Esophagus muscularis mucosa (tissue), 4 donors: Measurements from ENCODE around the gene SPC25. TPM values are rescaled to one million over a fixed set of nuclear protein-coding genes. Genes with fewer than 3 reads are reported as not detected.

Experiments used
- DNase-seq: peaks from one replicate; pipeline ENCODE4 v3.0.0-alpha.2; 2017; ENCODE audit errors: extremely low spot score
- H3K27ac ChIP-seq, 4 donors: fragments of 200-600 bp; sonication (generic); replicated peaks in 1 of 4; 1 replicate in 3 of 4; 2 replicates in 1 of 4; pipeline ENCODE4 v1.5.1; 2016 to 2019; ENCODE audit warnings: mild to moderate bottlenecking in 1 of 4
- H3K27me3 ChIP-seq, 4 donors: fragments of 200-600 bp; sonication (generic); one replicate each; pipeline versions ENCODE4 v1.5.1 to v1.6.0; 2016 to 2019
- H3K36me3 ChIP-seq, 4 donors: fragments of 200-600 bp; sonication (generic); one replicate each; pipeline ENCODE4 v1.5.1; 2016 to 2019
- H3K4me1 ChIP-seq, 4 donors: fragments of 200-600 bp; sonication (generic); one replicate each; pipeline ENCODE4 v1.5.1; 2016 to 2019
- H3K4me3 ChIP-seq, 4 donors: fragments of 200-600 bp; sonication (generic); 1 replicate in 2 of 4; 2 replicates in 2 of 4; pipeline ENCODE4 v1.5.1; 2016 to 2019; ENCODE audit warnings: mild to moderate bottlenecking in 4 of 4, moderate library complexity in 1 of 4
- H3K9me3 ChIP-seq, 4 donors: fragments of 200-600 bp; sonication (generic); 1 replicate in 3 of 4; 2 replicates in 1 of 4; pipeline ENCODE4 v1.5.1; 2016 to 2019
- EP300 ChIP-seq: sonication (generic); formaldehyde crosslinking; IDR thresholded peaks from one replicate; pipeline ENCODE4 v1.6.1; 2017; ENCODE audit warnings: antibody characterized with exemption
- POLR2A ChIP-seq: fragments of 450-650 bp; IDR thresholded peaks from one replicate; pipeline ENCODE4 v1.6.1; 2017; ENCODE audit warnings: antibody characterized with exemption, moderate library complexity, mild to moderate bottlenecking, low read depth
- POLR2AphosphoS5 ChIP-seq, 2 donors: sonication (generic); formaldehyde crosslinking; IDR thresholded peaks; one replicate each; pipeline ENCODE4 v1.6.1; 2017; ENCODE audit warnings: antibody characterized with exemption in 2 of 2
- WGBS: methylation state at CpG from one replicate; pipeline ENCODE4 v1.1.5; 2018; 5-methylcytosine and 5-hydroxymethylcytosine counted together
- intact Hi-C: fragments of 100-400 bp; cut with DNase I; formaldehyde crosslinking; loops from one replicate; pipeline ENCODE4 v1.15.1; 2023
- total RNA-seq, 4 donors: library from RNA; depleted of rRNA; stranded (reverse); fragments of >200 nt; gene quantifications; one replicate each; pipeline versions ENCODE4 v1.1.0 to v1.2.1, GENCODE V29; 2016
- TF ChIP-seq, protein P1 (sequence below), 3 experiments: fragments of 200-600 bp in 2 of 3; fragments of 450-650 bp in 1 of 3; sonication (generic) in 2 of 3; IDR thresholded peaks; one replicate each; pipeline ENCODE4 v1.5.1; 2017 to 2019; ENCODE audit warnings: antibody characterized with exemption in 3 of 3, mild to moderate bottlenecking in 2 of 3, moderate library complexity in 1 of 3

Gene SPC25
- total RNA-seq, 4 donors from 2014 or later, result 0.23 TPM; not detected in 3

DNA sequence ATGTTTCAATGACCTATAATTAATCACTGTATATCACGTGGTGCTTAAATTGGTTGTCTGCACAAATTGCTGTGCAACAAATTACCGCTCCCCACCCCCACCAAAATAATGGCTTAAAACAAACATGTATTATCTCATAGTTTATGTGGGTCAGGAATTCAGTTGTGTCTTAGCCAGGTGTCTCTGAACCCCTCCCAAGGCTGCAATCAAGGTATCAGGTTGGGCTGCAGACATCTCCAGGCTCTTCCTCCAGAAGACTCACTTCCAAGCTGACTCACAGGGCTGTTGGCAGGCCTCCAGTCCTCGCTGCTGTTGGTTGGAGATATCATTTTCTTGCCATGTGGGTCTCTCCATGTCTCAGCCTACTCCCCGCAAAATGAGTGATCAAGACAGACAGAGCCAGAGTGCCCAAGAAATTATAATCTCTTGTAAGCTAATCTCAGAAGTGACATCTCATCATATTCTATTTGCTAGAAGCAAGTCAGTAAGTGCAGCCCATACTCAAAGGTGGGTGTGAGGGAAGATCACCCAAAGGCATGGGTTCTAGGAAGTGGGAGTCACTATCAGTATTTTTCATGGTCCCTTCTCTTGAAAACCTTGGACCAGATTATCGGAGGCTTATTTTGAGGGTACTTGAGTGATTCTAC is 38.4 kb downstream of the SPC25 start:
- 76% methylated on average over 5 of the region's 5 CpGs for WGBS
- peak; percentile 82 for DNase-seq

DNA sequence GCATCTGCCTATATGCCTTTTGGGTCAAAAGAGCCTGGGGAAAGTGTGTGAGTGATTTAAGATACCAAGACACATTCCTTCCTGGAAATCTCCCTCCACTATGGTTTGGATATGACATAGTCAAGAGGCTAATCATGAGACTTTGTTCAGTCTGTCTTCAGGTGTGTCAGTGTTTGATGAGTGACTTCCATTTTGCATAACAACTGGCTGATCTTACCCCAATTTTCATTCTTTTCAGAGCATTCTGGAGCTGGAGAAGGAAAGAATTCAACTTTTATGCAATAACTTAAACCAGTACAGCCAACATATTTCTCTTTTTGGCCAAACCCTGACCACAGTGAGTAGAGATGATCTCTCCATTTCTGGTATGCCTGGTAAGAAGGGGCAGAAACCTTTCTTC is 39.4 kb downstream of the SPC25 start:
- Histone ChIP-seq H3K36me3 (peaks cover 0 to 35% (median 2%) of the 10 kb centered on the region in 4 donors), H3K9me3 (no peaks in the 10 kb centered on the region), H3K4me3 (no peak overlapping the region), H3K27me3 (no peaks in the 10 kb centered on the region), H3K27ac (no peak overlapping the region), H3K4me1 (peaks cover 0 to 4% (median 1%) of the 10 kb centered on the region in 4 donors)
- intact Hi-C loops, result loop anchor here (10.0 kb wide), 1 partner anchor 506 kb away; no protein-coding TSS in a partner anchor
- DNase-seq, result no peak
- TF ChIP-seq, protein P1, sequence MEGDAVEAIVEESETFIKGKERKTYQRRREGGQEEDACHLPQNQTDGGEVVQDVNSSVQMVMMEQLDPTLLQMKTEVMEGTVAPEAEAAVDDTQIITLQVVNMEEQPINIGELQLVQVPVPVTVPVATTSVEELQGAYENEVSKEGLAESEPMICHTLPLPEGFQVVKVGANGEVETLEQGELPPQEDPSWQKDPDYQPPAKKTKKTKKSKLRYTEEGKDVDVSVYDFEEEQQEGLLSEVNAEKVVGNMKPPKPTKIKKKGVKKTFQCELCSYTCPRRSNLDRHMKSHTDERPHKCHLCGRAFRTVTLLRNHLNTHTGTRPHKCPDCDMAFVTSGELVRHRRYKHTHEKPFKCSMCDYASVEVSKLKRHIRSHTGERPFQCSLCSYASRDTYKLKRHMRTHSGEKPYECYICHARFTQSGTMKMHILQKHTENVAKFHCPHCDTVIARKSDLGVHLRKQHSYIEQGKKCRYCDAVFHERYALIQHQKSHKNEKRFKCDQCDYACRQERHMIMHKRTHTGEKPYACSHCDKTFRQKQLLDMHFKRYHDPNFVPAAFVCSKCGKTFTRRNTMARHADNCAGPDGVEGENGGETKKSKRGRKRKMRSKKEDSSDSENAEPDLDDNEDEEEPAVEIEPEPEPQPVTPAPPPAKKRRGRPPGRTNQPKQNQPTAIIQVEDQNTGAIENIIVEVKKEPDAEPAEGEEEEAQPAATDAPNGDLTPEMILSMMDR (IDR thresholded peaks at IDR 0.05), result no peak
- TF ChIP-seq EP300, result no peak
- TF ChIP-seq POLR2A, result no peak
- no peak for TF ChIP-seq POLR2AphosphoS5 (IDR thresholded peaks at IDR 0.05)

More for the DNA sequence above, 38.4 kb downstream of the SPC25 start:
- Histone ChIP-seq H3K36me3 (peaks cover 0 to 45% (median 2%) of the 10 kb centered on the region in 4 donors), H3K4me3 (no peak overlapping the region), H3K9me3 (no peaks in the 10 kb centered on the region), H3K4me1 (peaks cover 0 to 11% (median 5%) of the 10 kb centered on the region in 4 donors), H3K27ac (no peak overlapping the region), H3K27me3 (no peaks in the 10 kb centered on the region)
- no peak for TF ChIP-seq EP300
- no peak for TF ChIP-seq POLR2AphosphoS5 (IDR thresholded peaks at IDR 0.05)
- TF ChIP-seq, protein P1 (IDR thresholded peaks at IDR 0.05), result no peak
- no peak for TF ChIP-seq POLR2A
- intact Hi-C loops, result loop anchor here (10.0 kb wide), 1 partner anchor 507 kb away; no protein-coding TSS in a partner anchor

DNA sequence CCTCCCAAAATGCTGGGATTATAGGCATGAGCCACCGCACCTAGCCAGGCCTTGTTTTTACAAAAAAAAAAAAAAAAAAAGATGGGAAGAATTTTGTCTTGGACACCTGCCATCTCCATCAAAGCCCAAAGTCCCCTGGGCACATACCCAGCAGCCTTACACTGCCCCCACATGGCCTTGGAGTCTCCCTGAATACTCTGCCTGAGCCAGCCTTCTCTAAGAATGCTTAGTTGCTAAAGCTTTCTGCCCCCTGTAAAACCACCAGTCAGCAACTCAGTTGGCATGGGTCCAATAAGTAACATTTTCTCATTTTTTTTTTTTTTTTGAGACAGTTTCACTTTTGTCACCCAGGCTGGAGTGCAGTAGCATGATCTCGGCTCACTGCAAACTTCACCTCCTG is 40.6 kb downstream of the SPC25 start:
- DNase-seq, result no peak
- H3K36me3 ChIP-seq, result peaks cover 0 to 32% (median 2%) of the 10 kb centered on the region in 4 donors
- no peak overlapping the region for H3K27ac ChIP-seq
- H3K9me3 ChIP-seq, result no peaks in the 10 kb centered on the region
- H3K27me3 ChIP-seq, result no peaks in the 10 kb centered on the region
- intact Hi-C loops, result loop anchor here (10.0 kb wide), 1 partner anchor 505 kb away; no protein-coding TSS in a partner anchor
- no peak overlapping the region for H3K4me3 ChIP-seq
- 68% methylated on average over 2 of the region's 2 CpGs for WGBS
- TF ChIP-seq EP300 (no peak), POLR2AphosphoS5 (IDR thresholded peaks at IDR 0.05) (no peak), POLR2A (no peak)
- TF ChIP-seq, protein P1 (IDR thresholded peaks at IDR 0.05), result peak in 1 of 3 experiments; percentile 21
- peaks cover 0 to 4% (median 1%) of the 10 kb centered on the region in 4 donors for H3K4me1 ChIP-seq

DNA sequence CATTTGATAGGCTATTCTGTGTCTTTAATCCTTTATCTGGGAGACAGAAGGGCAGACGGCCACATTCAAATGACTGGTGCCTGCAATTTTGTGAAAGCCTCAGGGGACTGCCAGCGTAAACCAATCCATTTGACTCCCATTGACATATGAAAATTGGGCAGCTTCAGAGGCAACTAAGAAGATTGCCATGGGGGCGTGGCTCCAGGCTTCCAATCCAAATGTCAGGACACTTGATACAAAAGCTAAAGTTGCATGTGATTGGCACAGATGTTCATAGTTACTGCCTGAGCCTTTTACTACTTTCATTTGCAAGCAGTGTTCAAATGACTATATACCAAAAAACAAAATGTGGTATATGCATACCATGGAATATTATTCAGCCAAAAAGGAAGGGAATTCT is 42.0 kb downstream of the SPC25 start:
- Histone ChIP-seq H3K27ac (no peak overlapping the region), H3K4me3 (no peak overlapping the region), H3K27me3 (no peaks in the 10 kb centered on the region), H3K9me3 (no peaks in the 10 kb centered on the region), H3K4me1 (peaks cover 0 to 4% (median 1%) of the 10 kb centered on the region in 4 donors), H3K36me3 (peaks cover 0 to 37% (median 2%) of the 10 kb centered on the region in 4 donors)
- intact Hi-C loops, result no loop called here
- WGBS, result 94% methylated on average over 3 of the region's 3 CpGs
- TF ChIP-seq EP300 (no peak), POLR2A (no peak), POLR2AphosphoS5 (IDR thresholded peaks at IDR 0.05) (no peak)
- TF ChIP-seq, protein P1 (IDR thresholded peaks at IDR 0.05), result no peak
- DNase-seq, result no peak

DNA sequence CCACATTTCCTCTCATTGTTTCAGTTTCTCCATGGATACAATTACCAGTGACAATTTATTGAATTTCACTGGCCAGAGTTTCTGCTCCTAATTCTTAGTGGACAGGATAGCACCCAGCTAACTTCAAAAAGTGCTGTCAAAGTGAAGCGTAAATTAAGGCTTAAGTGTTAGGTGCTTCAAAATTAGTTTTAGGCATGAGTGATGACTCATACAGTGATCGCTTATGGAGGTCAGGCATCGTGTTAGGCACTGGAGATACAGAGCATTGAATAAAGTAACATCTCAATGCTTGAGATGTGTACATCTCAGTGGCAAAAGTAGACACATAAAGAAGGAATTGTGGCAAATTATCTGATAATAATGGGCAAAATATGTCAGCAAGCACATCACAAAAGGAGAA is 47.0 kb downstream of the SPC25 start:
- no peak for DNase-seq
- no peak overlapping the region for H3K27ac ChIP-seq
- 96% methylated on average over 3 of the region's 3 CpGs for WGBS
- TF ChIP-seq POLR2AphosphoS5 (IDR thresholded peaks at IDR 0.05) (no peak), EP300 (no peak), POLR2A (no peak)
- TF ChIP-seq, protein P1 (IDR thresholded peaks at IDR 0.05), result no peak
- H3K27me3 ChIP-seq, result no peaks in the 10 kb centered on the region
- intact Hi-C loops, result no loop called here
- H3K4me1 ChIP-seq, result no peaks in the 10 kb centered on the region
- no peak overlapping the region for H3K4me3 ChIP-seq
- peaks cover 0 to 21% (median 0%) of the 10 kb centered on the region in 4 donors for H3K36me3 ChIP-seq
- no peaks in the 10 kb centered on the region for H3K9me3 ChIP-seq
